HEK293T (cell line): Measurements from ENCODE around the gene LNP1.

Source experiments
- BHLHE40 ChIP-seq: fragments of 450-650 bp; IDR thresholded peaks from 2 replicates; pipeline ENCODE4 v1.6.1; 2016; ENCODE audit warnings: mild to moderate bottlenecking, moderate library complexity, borderline replicate concordance
- ELF4 ChIP-seq: fragments of 450-650 bp; IDR thresholded peaks from 2 replicates; pipeline ENCODE4 v1.6.1; 2017; ENCODE audit warnings: antibody characterized with exemption
- FOXM1 ChIP-seq: fragments of 450-650 bp; IDR thresholded peaks from 2 replicates; pipeline ENCODE4 v1.6.1; 2017; ENCODE audit warnings: mild to moderate bottlenecking, borderline replicate concordance
- L3MBTL2 ChIP-seq: fragments of 450-650 bp; conservative IDR thresholded peaks from 2 replicates; pipeline ENCODE4 v1.6.1; 2016; ENCODE audit warnings: mild to moderate bottlenecking
- SP1 ChIP-seq: fragments of 450-650 bp; IDR thresholded peaks from 2 replicates; pipeline ENCODE4 v1.6.1; 2017
- TARDBP ChIP-seq: fragments of 450-650 bp; IDR thresholded peaks from 2 replicates; pipeline ENCODE4 v1.6.1; 2016

GRCh38 chr3:100416176-100416575, 14.8 kb downstream of the LNP1 start:
- TF ChIP-seq TARDBP (no peak), BHLHE40 (no peak), FOXM1 (no peak), ELF4 (no peak), L3MBTL2 (no peak), SP1 (no peak)
